H1 (cell line): ENCODE data around the gene CHN2.

Source experiments
- CTCF ChIP-seq, 3 experiments: IDR thresholded peaks; 1 replicate in 2 of 3; 2 replicates in 1 of 3; pipeline versions ENCODE4 v1.5.1 to v1.6.1; 2011; ENCODE audit warnings: low read length in 3 of 3, mild to moderate bottlenecking in 3 of 3, inconsistent platforms in 2 of 3, low read depth in 1 of 3, moderate library complexity in 1 of 3; ENCODE audit not compliant: insufficient read depth in 1 of 3; ENCODE audit errors: control extremely low read depth in 1 of 3
- EP300 ChIP-seq, 2 experiments: IDR thresholded peaks; 1 replicate in 1 of 2; 2 replicates in 1 of 2; pipeline ENCODE4 v1.6.1; 2011 to 2012; ENCODE audit warnings: low read depth in 2 of 2, low read length in 2 of 2, mild to moderate bottlenecking in 2 of 2, borderline replicate concordance in 1 of 2, inconsistent platforms in 1 of 2, moderate library complexity in 1 of 2

GRCh38 chr7:29426587-29426986, 232.0 kb downstream of the CHN2 start:
- TF ChIP-seq CTCF (IDR thresholded peaks at IDR 0.05; ENCODE audit: control extremely low read depth in 1 of 3, insufficient read depth in 1 of 3, low read depth in 1 of 3, low read length in 3 of 3) (no peak), EP300 (IDR thresholded peaks at IDR 0.05; ENCODE audit: borderline replicate concordance in 1 of 2, low read depth in 2 of 2, low read length in 2 of 2) (no peak)
